ENCODE results near the gene RRAGD. TPM values are rescaled to one million over a fixed set of nuclear protein-coding genes. Genes with fewer than 3 reads are reported as not detected.

The RRAGD gene
- total RNA-seq, 1 donor: 1.4 TPM

GRCh38 chr6:89359561-89359960 lies 52.5 kb downstream of the RRAGD start:
- no peak overlapping the region for H3K4me3 ChIP-seq (ENCODE audit: low read depth, low read length)
- no peak for DNase-seq (ENCODE audit: low read depth)
- no peak for TF ChIP-seq CTCF (IDR thresholded peaks at IDR 0.05; ENCODE audit: insufficient read depth, low read length)

GRCh38 chr6:89357390-89357789 lies 54.7 kb downstream of the RRAGD start:
- H3K4me3 ChIP-seq (ENCODE audit: low read depth, low read length): no peak overlapping the region
- no peak for TF ChIP-seq CTCF (IDR thresholded peaks at IDR 0.05; ENCODE audit: insufficient read depth, low read length)
- DNase-seq (ENCODE audit: low read depth): no peak

DNA sequence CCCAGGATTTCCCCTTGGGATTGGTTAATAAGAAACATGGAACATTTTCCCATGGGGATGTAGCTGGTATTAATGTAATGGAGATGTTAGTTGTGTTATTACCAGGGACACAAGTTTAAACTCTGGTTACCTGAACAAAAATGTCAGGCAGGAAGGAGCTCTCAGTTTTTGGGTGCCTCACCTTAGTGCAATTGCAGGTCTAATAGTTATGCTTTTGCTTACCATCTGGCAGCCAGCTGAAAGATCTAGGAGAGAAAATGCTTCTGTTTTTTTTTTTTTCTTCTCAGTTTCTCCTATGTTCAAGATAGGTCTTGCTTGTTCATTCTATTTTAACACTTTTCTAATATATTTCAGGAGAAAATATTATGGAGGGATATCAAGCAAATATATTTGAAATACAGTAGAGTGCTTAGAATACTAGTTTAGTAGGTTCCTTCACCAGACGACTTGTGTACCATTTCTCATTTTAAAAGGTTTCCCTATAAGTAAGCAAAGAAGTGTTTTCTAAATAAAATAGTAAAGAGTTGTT lies 55.4 kb downstream of the RRAGD start:
- DNase-seq (ENCODE audit: low read depth): no peak
- no peak for TF ChIP-seq CTCF (IDR thresholded peaks at IDR 0.05; ENCODE audit: insufficient read depth, low read length)

DNA sequence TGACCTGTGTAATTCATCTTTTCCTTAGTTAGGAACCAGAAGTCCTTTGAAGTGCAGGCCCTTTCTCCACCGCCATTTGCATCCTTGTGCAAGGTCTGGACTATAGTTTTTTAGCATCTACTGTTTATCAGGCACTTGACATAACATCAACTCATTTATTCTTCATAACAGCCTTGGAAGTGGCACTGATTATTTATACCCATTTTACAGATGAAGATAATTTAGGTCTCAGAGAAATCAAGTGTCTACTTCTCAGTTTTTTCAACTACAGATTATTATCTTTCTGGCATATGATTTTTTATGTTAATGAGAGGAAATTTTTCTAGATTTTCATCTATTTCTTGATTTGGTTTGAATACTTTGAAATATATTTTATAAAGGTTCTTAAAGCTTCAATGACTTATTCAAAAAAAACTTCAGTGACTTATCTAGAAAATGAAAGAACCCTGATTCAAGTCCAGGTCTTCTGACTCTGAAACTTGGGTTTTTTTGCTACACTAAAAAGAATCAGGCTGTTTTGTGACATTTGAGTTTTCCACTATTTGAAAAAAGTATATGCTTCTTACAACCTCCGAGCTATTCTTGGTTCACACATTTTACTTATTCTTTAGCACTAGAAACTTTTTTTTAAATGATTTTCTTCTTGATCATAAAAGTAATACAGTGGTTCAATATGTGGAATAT lies 56.4 kb downstream of the RRAGD start:
- no peak for DNase-seq (ENCODE audit: low read depth)
- H3K4me3 ChIP-seq (ENCODE audit: low read depth, low read length): no peak overlapping the region
- no peak for TF ChIP-seq CTCF (IDR thresholded peaks at IDR 0.05; ENCODE audit: insufficient read depth, low read length)

More for the DNA sequence above, 55.4 kb downstream of the RRAGD start:
- no peak overlapping the region for H3K4me3 ChIP-seq (ENCODE audit: low read depth, low read length)

GRCh38 chr6:89353702-89354392 lies 58.2 kb downstream of the RRAGD start:
- no peak overlapping the region for H3K4me3 ChIP-seq (ENCODE audit: low read depth, low read length)
- DNase-seq (ENCODE audit: low read depth): no peak
- no peak for TF ChIP-seq CTCF (IDR thresholded peaks at IDR 0.05; ENCODE audit: insufficient read depth, low read length)

GRCh38 chr6:89353118-89353556 lies 58.9 kb downstream of the RRAGD start:
- TF ChIP-seq CTCF (IDR thresholded peaks at IDR 0.05; ENCODE audit: insufficient read depth, low read length): no peak
- no peak for DNase-seq (ENCODE audit: low read depth)
- H3K4me3 ChIP-seq (ENCODE audit: low read depth, low read length): peak overlapping the region; percentile 91
